ENCODE data around the gene STPG3. TPM values are rescaled to one million over a fixed set of nuclear protein-coding genes. Genes with fewer than 3 reads are reported as not detected.
"Not testable (repeated sequence)": the region's sequence is repeated elsewhere in the genome, so short reads cannot be mapped to it uniquely, and the experiment has no call there.

The STPG3 gene
- total RNA-seq, 1 donor from 2014 or later = not detected

DNA sequence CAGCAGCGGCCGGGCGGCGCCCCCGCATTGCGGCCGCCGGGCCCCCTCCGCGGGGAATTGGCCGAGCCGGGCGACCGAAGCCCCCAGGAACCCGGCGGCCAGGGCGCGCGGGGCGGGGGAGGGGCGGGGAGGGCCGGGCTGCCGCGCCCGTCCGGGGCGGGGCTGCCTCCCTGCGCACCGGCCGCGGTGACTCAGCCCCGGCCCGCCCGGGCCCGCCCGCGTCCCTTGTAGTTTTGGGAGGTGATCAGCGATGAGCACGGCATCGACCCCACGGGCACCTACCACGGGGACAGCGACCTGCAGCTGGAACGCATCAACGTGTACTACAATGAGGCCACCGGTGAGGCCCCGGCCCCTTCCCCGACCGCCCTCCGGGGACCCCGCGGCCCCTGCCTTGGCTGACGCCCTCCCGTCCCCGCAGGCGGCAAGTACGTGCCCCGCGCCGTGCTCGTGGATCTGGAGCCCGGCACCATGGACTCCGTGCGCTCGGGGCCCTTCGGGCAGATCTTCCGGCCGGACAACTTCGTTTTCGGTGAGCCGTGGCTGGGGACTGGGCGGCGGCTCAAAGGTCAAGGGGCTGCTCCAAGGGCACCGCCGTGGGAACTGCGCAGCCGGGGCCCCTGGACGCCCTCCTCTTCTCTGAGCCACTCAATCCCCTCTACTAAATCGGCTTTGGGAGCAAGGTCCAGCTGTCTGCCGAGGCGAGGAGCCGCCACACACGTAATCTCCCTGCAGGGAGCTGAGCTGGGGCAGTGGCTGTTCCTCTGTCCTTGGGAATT is 9.4 kb upstream of the STPG3 start:
- H3K27ac ChIP-seq = peak overlapping the region; percentile 86
- peaks cover 21% of the 10 kb centered on the region for H3K36me3 ChIP-seq
- DNase-seq (peak; percentile 85), ATAC-seq (peak; percentile 28)
- no peaks in the 10 kb centered on the region for H3K27me3 ChIP-seq
- no peaks in the 10 kb centered on the region for H3K9me3 ChIP-seq
- peaks cover 44% of the 10 kb centered on the region for H3K4me1 ChIP-seq
- H3K4me3 ChIP-seq = peak overlapping the region; percentile 92
- intact Hi-C loops (cut with DNase I) = no loop called here
- TF ChIP-seq, protein P1, sequence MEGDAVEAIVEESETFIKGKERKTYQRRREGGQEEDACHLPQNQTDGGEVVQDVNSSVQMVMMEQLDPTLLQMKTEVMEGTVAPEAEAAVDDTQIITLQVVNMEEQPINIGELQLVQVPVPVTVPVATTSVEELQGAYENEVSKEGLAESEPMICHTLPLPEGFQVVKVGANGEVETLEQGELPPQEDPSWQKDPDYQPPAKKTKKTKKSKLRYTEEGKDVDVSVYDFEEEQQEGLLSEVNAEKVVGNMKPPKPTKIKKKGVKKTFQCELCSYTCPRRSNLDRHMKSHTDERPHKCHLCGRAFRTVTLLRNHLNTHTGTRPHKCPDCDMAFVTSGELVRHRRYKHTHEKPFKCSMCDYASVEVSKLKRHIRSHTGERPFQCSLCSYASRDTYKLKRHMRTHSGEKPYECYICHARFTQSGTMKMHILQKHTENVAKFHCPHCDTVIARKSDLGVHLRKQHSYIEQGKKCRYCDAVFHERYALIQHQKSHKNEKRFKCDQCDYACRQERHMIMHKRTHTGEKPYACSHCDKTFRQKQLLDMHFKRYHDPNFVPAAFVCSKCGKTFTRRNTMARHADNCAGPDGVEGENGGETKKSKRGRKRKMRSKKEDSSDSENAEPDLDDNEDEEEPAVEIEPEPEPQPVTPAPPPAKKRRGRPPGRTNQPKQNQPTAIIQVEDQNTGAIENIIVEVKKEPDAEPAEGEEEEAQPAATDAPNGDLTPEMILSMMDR (IDR thresholded peaks at IDR 0.05) = no peak

DNA sequence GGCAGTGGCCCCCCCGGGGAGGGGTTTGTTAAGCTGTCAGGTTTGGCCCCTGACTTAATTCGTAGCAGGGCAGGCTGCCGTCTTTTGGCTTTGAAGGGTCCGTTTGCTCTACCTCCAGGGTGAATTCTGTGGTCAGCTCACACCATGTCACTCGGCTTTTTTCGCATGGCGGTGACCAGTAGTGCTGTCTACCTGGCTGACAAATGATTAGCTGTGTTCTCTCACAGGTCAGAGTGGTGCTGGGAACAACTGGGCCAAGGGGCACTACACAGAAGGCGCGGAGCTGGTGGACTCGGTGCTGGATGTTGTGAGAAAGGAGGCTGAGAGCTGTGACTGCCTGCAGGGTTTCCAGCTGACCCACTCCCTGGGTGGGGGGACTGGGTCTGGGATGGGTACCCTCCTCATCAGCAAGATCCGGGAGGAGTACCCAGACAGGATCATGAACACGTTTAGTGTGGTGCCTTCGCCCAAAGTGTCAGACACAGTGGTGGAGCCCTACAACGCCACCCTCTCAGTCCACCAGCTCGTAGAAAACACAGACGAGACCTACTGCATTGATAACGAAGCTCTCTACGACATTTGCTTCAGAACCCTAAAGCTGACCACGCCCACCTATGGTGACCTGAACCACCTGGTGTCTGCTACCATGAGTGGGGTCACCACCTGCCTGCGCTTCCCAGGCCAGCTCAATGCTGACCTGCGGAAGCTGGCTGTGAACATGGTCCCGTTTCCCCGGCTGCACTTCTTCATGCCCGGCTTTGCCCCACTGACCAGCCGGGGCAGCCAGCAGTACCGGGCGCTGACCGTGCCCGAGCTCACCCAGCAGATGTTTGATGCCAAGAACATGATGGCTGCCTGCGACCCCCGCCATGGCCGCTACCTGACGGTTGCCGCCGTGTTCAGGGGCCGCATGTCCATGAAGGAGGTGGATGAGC is 8.6 kb upstream of the STPG3 start:
- Histone ChIP-seq H3K9me3 (no peaks in the 10 kb centered on the region), H3K27me3 (no peaks in the 10 kb centered on the region), H3K4me1 (peaks cover 44% of the 10 kb centered on the region), H3K36me3 (peaks cover 21% of the 10 kb centered on the region), H3K4me3 (peak overlapping the region; percentile 92), H3K27ac (peak overlapping the region; percentile 86)
- ATAC-seq = no peak
- TF ChIP-seq, protein P1 (IDR thresholded peaks at IDR 0.05) = no peak
- no peak for DNase-seq
- intact Hi-C loops (cut with DNase I) = no loop called here

DNA sequence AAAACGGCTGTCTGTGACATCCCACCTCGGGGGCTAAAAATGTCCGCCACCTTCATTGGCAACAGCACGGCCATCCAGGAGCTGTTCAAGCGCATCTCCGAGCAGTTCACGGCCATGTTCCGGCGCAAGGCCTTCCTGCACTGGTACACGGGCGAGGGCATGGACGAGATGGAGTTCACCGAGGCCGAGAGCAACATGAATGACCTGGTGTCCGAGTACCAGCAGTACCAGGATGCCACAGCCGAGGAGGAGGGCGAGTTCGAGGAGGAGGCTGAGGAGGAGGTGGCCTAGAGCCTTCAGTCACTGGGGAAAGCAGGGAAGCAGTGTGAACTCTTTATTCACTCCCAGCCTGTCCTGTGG is 7.8 kb upstream of the STPG3 start:
- H3K4me1 ChIP-seq = peaks cover 45% of the 10 kb centered on the region
- H3K4me3 ChIP-seq; ATAC-seq; intact Hi-C loops (cut with DNase I); DNase-seq; H3K9me3 ChIP-seq; H3K27ac ChIP-seq; H3K27me3 ChIP-seq: not testable (repeated sequence)
- H3K36me3 ChIP-seq = peaks cover 21% of the 10 kb centered on the region

DNA sequence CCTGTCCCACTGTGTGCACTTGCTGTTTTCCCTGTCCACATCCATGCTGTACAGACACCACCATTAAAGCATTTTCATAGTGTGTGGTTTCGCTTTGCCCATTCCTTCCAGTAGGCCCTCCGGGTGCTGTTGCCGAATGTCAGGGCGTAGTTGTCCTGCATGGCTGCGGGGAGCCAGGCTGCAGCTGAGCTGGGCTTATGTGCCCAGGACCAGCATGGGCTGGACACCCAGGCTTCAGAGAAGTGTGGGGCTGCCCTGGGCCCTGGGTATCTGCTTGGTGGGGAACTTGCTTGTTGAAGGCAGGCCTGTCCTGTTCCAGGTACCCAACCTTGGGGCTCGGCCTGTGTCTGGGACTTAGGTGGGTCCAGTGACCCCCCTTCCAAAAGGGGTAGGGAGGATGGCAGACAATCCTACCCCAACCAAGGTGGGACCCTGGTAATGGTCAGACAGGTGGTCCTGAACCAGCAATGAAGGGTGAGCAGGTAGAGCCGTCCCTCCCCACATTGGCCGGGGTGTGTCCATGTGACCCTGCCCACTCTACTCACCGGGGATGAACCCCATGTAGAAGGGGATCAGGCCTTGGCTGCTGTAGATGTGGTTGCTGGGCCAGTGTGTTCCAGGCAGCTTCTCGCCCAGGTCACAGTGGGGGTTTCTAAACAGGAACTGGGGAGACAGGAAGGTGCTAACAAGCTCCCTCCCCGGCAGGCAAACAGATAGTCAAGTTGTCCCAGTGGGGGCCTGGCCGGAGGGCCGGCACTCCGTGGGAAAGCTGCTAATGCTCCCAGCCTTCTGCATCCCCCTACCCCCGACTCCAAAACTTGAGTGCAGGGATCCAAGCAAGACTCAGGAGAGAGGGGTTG is 7.2 kb upstream of the STPG3 start:
- TF ChIP-seq, protein P1 (IDR thresholded peaks at IDR 0.05) = no peak
- ATAC-seq = no peak
- no peak overlapping the region for H3K4me3 ChIP-seq
- H3K9me3 ChIP-seq = no peaks in the 10 kb centered on the region
- H3K36me3 ChIP-seq = peaks cover 21% of the 10 kb centered on the region
- no peaks in the 10 kb centered on the region for H3K27me3 ChIP-seq
- no peak overlapping the region for H3K27ac ChIP-seq
- no peak for DNase-seq
- intact Hi-C loops (cut with DNase I) = no loop called here
- H3K4me1 ChIP-seq = peaks cover 43% of the 10 kb centered on the region

DNA sequence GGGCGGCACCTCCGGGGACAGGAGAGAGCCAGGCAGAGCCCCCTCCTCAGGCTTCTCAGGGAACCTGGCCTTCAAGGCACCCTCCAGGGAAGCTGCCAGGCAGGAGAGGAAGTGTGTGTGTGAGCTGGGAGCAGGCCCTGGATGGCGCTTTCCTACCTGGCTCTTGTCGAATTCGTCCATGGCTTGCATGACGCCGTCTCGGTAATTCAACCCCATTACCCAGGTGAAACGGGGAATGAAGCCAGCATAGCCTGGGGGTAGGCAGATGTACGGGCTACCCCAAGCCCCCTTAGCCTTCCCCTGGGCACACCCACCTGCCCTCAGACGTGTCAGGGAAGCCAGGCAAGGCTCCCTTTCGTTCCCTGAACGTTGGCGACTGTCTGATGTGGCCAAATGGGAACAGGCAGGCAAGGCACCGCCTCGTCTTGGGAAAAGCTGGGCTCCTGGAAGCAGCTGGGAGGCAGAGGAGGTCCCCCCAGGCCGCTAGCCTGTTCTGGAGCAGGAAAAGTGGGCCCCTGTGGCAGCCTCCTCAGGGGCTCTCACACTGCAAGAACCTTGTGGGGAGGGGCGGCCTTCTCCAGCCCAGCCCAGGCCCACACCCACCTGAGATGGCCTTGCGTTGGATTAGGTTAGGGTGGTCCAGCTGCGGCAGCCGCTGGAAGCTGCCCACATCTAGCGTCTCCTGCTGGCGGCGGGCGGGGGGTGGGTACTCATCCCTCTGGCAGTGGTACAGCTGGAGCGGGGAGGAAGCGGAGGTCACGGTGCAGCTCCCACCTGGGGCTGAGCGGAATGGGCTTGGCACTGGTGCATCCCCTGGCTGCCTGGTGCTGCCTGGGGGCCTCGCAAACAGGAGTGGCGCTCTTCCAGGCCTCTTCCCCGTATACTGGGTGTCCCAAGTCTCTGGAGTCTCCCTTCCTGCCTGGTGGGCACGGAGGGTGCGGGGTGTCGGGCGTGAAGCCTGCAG is 6.3 kb upstream of the STPG3 start:
- no peak overlapping the region for H3K27ac ChIP-seq
- TF ChIP-seq, protein P1 (IDR thresholded peaks at IDR 0.05) = no peak
- H3K4me3 ChIP-seq = no peak overlapping the region
- H3K4me1 ChIP-seq = peaks cover 33% of the 10 kb centered on the region
- ATAC-seq (no peak), DNase-seq (no peak)
- intact Hi-C loops (cut with DNase I) = no loop called here
- no peaks in the 10 kb centered on the region for H3K9me3 ChIP-seq
- peaks cover 21% of the 10 kb centered on the region for H3K36me3 ChIP-seq
- no peaks in the 10 kb centered on the region for H3K27me3 ChIP-seq

Measured in upper lobe of right lung (tissue), 1 donor.